ENCODE measurements around the gene IFT81.
A peak's percentile ranks its signal among the peaks of the same experiment; 100 is the strongest.

IFT81 gene

GRCh38 chr12:110165540-110166159 lies 41.5 kb downstream of the IFT81 start:
- no peak for DNase-seq

- DNase-seq: no peak
These were observed 44.7 kb downstream of the IFT81 start for GRCh38 chr12:110168732-110169455.

GRCh38 chr12:110170535-110171185 lies 46.5 kb downstream of the IFT81 start:
- DNase-seq: no peak

- DNase-seq: no peak
These were observed 47.0 kb downstream of the IFT81 start for GRCh38 chr12:110171186-110171538.

- DNase-seq: no peak
These were observed 47.5 kb downstream of the IFT81 start for GRCh38 chr12:110171636-110172035.

- peak; percentile 15 for DNase-seq
These were observed 50.3 kb downstream of the IFT81 start for GRCh38 chr12:110174373-110174996.

- no peak for DNase-seq
These were observed 51.0 kb downstream of the IFT81 start for GRCh38 chr12:110175201-110175600.

- peak; percentile 75 for DNase-seq
These were observed 52.6 kb downstream of the IFT81 start for GRCh38 chr12:110176745-110177144.

GRCh38 chr12:110179291-110179690 lies 55.1 kb downstream of the IFT81 start:
- DNase-seq: no peak

GRCh38 chr12:110180591-110181005 lies 56.4 kb downstream of the IFT81 start:
- no peak for DNase-seq

GRCh38 chr12:110182281-110182680 lies 58.1 kb downstream of the IFT81 start:
- no peak for DNase-seq

GRCh38 chr12:110183386-110183785 lies 59.2 kb downstream of the IFT81 start:
- no peak for DNase-seq

GRCh38 chr12:110185626-110186025 lies 61.5 kb downstream of the IFT81 start:
- no peak for DNase-seq

GRCh38 chr12:110186059-110186458 lies 61.9 kb downstream of the IFT81 start:
- no peak for DNase-seq

GRCh38 chr12:110193196-110193595 lies 69.0 kb downstream of the IFT81 start:
- no peak for DNase-seq

- DNase-seq: no peak
These were observed 72.8 kb downstream of the IFT81 start for GRCh38 chr12:110197003-110197402.

- DNase-seq: no peak
These were observed 74.2 kb downstream of the IFT81 start for GRCh38 chr12:110198386-110198785.

- DNase-seq: no peak
These were observed 75.4 kb downstream of the IFT81 start for GRCh38 chr12:110199339-110200123.

- DNase-seq: no peak
These were observed 75.9 kb downstream of the IFT81 start for GRCh38 chr12:110200124-110200417.

- DNase-seq: no peak
These were observed 77.8 kb downstream of the IFT81 start for GRCh38 chr12:110201995-110202394.

GRCh38 chr12:110203546-110203945 lies 79.4 kb downstream of the IFT81 start:
- no peak for DNase-seq

- no peak for DNase-seq
These were observed 81.8 kb downstream of the IFT81 start for GRCh38 chr12:110205931-110206330.

Data from NCI-H1694 (cell line).